Heart left ventricle (tissue), 16 donors: Measurements from ENCODE around the gene NFILZ. TPM values are rescaled to one million over a fixed set of nuclear protein-coding genes. Genes with fewer than 3 reads are reported as not detected.

Source experiments
- ATAC-seq, 4 donors: fragments of 200-7000 bp; cut with Tn5 transposase; one replicate each; pipeline ENCODE4 v1.9.1; 2020 to 2022; ENCODE audit warnings: moderate library complexity in 4 of 4, mild to moderate bottlenecking in 3 of 4, moderate number of reproducible peaks in 1 of 4
- DNase-seq, 5 donors: peaks; one replicate each; pipeline ENCODE4 v3.0.0-alpha.2; 2020
- H3K27ac ChIP-seq, 12 donors: fragments of 200-600 bp; sonication (generic) in 4 of 12; one replicate each; pipeline versions ENCODE4 v1.5.0 to v1.8.0; 2016 to 2022; ENCODE audit warnings: mild to moderate bottlenecking in 2 of 12
- H3K27me3 ChIP-seq, 9 donors: fragments of 200-600 bp; sonication (generic) in 2 of 9; one replicate each; pipeline versions ENCODE4 v1.5.1 to v1.8.0; 2016 to 2022; ENCODE audit warnings: mild to moderate bottlenecking in 3 of 9
- H3K36me3 ChIP-seq, 9 donors: fragments of 200-600 bp; sonication (generic) in 2 of 9; one replicate each; pipeline versions ENCODE4 v1.5.0 to v1.8.0; 2018 to 2022; ENCODE audit warnings: mild to moderate bottlenecking in 2 of 9
- H3K4me1 ChIP-seq, 12 donors: fragments of 200-600 bp; sonication (generic) in 4 of 12; one replicate each; pipeline versions ENCODE4 v1.5.0 to v1.8.0; 2016 to 2022; ENCODE audit warnings: mild to moderate bottlenecking in 3 of 12
- H3K4me3 ChIP-seq, 12 donors: fragments of 200-600 bp; sonication (generic) in 4 of 12; one replicate each; pipeline versions ENCODE4 v1.5.0 to v1.8.0; 2017 to 2022; ENCODE audit warnings: mild to moderate bottlenecking in 9 of 12, moderate library complexity in 4 of 12
- H3K9me3 ChIP-seq, 12 donors: fragments of 200-600 bp; sonication (generic) in 4 of 12; one replicate each; pipeline versions ENCODE4 v1.5.0 to v1.8.0; 2016 to 2022; ENCODE audit warnings: mild to moderate bottlenecking in 1 of 12
- POLR2A ChIP-seq, 2 donors: fragments of 450-650 bp; IDR thresholded peaks; one replicate each; pipeline ENCODE4 v1.6.1; 2017; ENCODE audit warnings: antibody characterized with exemption in 2 of 2, mild to moderate bottlenecking in 2 of 2, moderate library complexity in 2 of 2
- WGBS, 4 donors: extraction: QIAGEN DNeasy Blood & Tissue Kit in 2 of 4; methylation state at CpG; one replicate each; pipeline versions ENCODE4 v1.1.5 to v1.1.7; 2013 to 2018; 5-methylcytosine and 5-hydroxymethylcytosine counted together
- intact Hi-C, 10 donors: fragments of 100-400 bp; cut with DNase I; formaldehyde crosslinking; loops; one replicate each; pipeline versions ENCODE4 v1.11.1 to v1.14.2; 2022
- polyA plus RNA-seq, 2 donors: library from polyadenylated mRNA; stranded (reverse); fragments of 200-250 nt; gene quantifications; one replicate each; pipeline ENCODE4 v1.2.3, GENCODE V29; 2013
- total RNA-seq, 9 donors: library from RNA; depleted of rRNA in 2 of 9; stranded (reverse); fragments of >200 nt in 2 of 9; fragmentation: NEBNext Ultra II Directional in 3 of 9; extraction: Animal tissue kit (Norgen Biotek cat#: 25700) in 3 of 9; gene quantifications; one replicate each; pipeline versions ENCODE4 v1.1.0 to v1.2.4, GENCODE V29; 2016 to 2023
- TF ChIP-seq, protein P1 (sequence below), 12 donors: fragments of 200-600 bp; sonication (generic) in 4 of 12; IDR thresholded peaks; one replicate each; pipeline versions ENCODE4 v1.5.0 to v1.8.0; 2018 to 2022; ENCODE audit warnings: antibody characterized with exemption in 12 of 12, mild to moderate bottlenecking in 5 of 12
- donor health status: ischemic (EF 13 %, LVEDD 7.1; RV severe dilation, severe dysfunction).
- donor health status: healthy with polysubstance abuse.
- donor health status: DM: no; HTN: yes; CAD: no.
- donor health status: DM: no; HTN: no; CAD: no.
- donor health status: ischemic (EF 25% LVEDD 6.9; RV normal size, moderate dysfunction).
- donor health status: ischemic (EF 25% LVEDD 5.7; RV mildly dilated, moderate dysfunction).
- donor health status: healthy.
- donor health status: DM: yes; HTN: yes; CAD: no.
- donor health status: ischemic (EF 35%, LVEDD 5.7; RV mildly dilated, moderate dysfunction).
- donor health status: nonischemic (EF 11% LVEDD 7.7; RV severe dilation, severe dysfunction).
- donor health status: DM: yes; HTN: yes; CAD: no.
- donor health status: PGD.
- donor health status: ischemic (EF 29% LVEDD 5.4; RV normal size, mild dysfunction).
- donor health status: nonischemic (EF 23%, LVEDD 6.1; RV moderate dilation, normal function).

NFILZ gene
- total and polyA plus RNA-seq, 11 donors, result not detected

DNA sequence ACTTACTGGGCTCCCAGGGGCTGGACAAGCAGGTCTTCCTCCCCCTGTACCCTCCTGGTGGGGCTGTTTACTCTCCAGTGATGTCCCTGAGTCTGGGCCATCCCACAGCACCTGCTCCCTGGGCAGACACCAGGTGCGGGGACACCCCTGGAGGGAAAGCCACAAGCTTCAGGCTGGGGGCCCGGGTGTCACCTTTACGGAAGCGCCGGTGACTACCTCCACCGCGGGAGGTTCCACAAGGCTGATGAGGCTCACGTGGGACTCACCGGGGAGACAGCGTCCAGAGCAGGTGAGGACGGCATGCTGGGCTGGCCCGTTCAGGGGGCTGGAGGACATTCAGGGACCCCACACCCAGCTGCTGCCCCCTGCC, 24.9 kb downstream of the NFILZ start:
- DNase-seq, result no peak
- no peaks in the 10 kb centered on the region for H3K36me3 ChIP-seq
- ATAC-seq, result no peak
- TF ChIP-seq, protein P1, sequence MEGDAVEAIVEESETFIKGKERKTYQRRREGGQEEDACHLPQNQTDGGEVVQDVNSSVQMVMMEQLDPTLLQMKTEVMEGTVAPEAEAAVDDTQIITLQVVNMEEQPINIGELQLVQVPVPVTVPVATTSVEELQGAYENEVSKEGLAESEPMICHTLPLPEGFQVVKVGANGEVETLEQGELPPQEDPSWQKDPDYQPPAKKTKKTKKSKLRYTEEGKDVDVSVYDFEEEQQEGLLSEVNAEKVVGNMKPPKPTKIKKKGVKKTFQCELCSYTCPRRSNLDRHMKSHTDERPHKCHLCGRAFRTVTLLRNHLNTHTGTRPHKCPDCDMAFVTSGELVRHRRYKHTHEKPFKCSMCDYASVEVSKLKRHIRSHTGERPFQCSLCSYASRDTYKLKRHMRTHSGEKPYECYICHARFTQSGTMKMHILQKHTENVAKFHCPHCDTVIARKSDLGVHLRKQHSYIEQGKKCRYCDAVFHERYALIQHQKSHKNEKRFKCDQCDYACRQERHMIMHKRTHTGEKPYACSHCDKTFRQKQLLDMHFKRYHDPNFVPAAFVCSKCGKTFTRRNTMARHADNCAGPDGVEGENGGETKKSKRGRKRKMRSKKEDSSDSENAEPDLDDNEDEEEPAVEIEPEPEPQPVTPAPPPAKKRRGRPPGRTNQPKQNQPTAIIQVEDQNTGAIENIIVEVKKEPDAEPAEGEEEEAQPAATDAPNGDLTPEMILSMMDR (IDR thresholded peaks at IDR 0.05), result no peak
- no peak for TF ChIP-seq POLR2A (IDR thresholded peaks at IDR 0.05)
- WGBS, 4 donors, result 63 to 76% (median 70%) methylated on average over 11 to 12 of the region's 12 CpGs
- H3K9me3 ChIP-seq, result no peaks in the 10 kb centered on the region
- intact Hi-C loops, result loop anchor here in 9 of 10 donors (2.0 kb wide), 3 partner anchors 39 to 425 kb away; no protein-coding TSS in a partner anchor
- no peak overlapping the region for H3K4me3 ChIP-seq
- no peak overlapping the region for H3K27ac ChIP-seq
- peaks cover 0 to 40% (median 6%) of the 10 kb centered on the region in 9 donors for H3K27me3 ChIP-seq
- H3K4me1 ChIP-seq, result peaks cover 0 to 18% (median 0%) of the 10 kb centered on the region in 12 donors

DNA sequence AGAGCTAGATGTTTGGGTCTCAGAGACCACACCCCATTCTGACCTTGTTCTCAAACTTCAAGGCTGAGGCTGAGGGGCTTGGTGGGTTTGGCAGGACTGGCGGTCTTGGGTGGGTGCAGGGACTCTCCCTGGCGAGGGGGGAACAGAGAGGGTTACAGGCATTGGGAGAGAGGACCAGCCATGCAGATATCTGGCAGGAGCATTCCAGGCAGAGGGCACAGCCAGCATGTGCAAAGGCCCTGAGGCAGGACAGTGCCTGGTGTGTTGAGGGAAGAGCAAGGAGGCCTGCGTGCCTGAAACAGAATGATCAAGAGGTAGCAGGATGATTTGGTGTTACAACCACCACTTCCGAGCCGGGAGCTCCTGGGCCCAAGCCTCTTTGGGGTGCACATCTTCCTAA, 27.4 kb downstream of the NFILZ start:
- intact Hi-C loops, result no loop called here
- peaks cover 0 to 11% (median 0%) of the 10 kb centered on the region in 12 donors for H3K4me1 ChIP-seq
- H3K27me3 ChIP-seq, result peaks cover 0 to 54% (median 6%) of the 10 kb centered on the region in 9 donors
- DNase-seq (no peak), ATAC-seq (no peak)
- no peaks in the 10 kb centered on the region for H3K9me3 ChIP-seq
- H3K36me3 ChIP-seq, result no peaks in the 10 kb centered on the region
- H3K4me3 ChIP-seq, result no peak overlapping the region
- TF ChIP-seq, protein P1 (IDR thresholded peaks at IDR 0.05), result no peak
- no peak for TF ChIP-seq POLR2A (IDR thresholded peaks at IDR 0.05)
- no peak overlapping the region for H3K27ac ChIP-seq
- 75 to 79% (median 78%) methylated on average over 5 of the region's 5 CpGs for WGBS, 4 donors

DNA sequence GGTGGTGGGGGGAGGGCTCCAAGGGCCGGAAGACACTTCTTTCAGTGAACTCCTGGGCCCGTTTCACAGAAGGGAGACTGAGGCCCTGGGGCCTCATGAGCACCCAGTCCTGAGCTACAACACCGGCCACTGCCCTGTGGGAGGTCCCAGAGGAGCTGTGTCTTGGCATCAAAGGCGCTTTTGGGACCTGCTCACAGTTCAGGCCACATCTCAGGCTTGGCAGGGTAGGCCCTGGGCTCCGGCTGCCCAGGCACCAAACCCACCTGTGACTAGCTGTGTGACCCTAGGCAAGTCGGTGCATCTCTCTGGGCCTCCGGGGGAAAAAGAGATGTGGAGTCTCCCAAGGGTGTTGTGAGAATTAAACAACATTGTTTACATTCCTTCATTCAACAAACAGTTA, 29.5 kb downstream of the NFILZ start:
- Histone ChIP-seq H3K9me3 (no peaks in the 10 kb centered on the region), H3K27ac (no peak overlapping the region), H3K4me1 (peaks cover 0 to 16% (median 0%) of the 10 kb centered on the region in 12 donors), H3K36me3 (no peaks in the 10 kb centered on the region), H3K27me3 (peaks cover 0 to 53% (median 6%) of the 10 kb centered on the region in 9 donors), H3K4me3 (no peak overlapping the region)
- ATAC-seq, result no peak
- WGBS, 4 donors, result 68 to 74% (median 70%) methylated on average over 7 of the region's 7 CpGs
- DNase-seq, result no peak
- intact Hi-C loops, result no loop called here
- TF ChIP-seq, protein P1 (IDR thresholded peaks at IDR 0.05), result no peak
- no peak for TF ChIP-seq POLR2A (IDR thresholded peaks at IDR 0.05)

DNA sequence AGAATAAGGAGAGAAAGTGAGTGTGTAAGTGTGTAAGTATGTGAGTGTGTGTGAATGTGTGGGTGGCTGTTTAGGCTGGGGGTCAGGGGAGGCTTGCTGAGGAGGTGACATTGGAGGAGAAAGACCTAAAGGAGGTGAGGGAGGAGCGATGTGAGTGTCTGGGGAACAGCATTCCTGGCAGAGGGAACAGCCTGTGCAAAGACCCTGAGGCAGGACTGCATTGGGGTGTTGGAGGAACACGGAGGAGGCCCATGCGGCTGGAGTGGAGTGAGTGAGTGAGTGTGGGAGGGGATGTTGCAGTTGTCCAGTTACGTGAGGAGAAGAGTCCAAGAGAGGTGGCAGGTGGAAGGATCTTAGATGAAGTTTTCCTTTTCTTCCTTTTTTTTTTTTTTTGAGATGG, 31.8 kb downstream of the NFILZ start:
- no peak overlapping the region for H3K4me3 ChIP-seq
- peaks cover 0 to 14% (median 0%) of the 10 kb centered on the region in 12 donors for H3K4me1 ChIP-seq
- ATAC-seq (no peak), DNase-seq (no peak)
- peaks cover 0 to 41% (median 6%) of the 10 kb centered on the region in 9 donors for H3K27me3 ChIP-seq
- no peaks in the 10 kb centered on the region for H3K9me3 ChIP-seq
- WGBS, 4 donors, result 66 to 87% (median 82%) methylated on average over 4 of the region's 4 CpGs
- H3K36me3 ChIP-seq, result no peaks in the 10 kb centered on the region
- no peak overlapping the region for H3K27ac ChIP-seq
- intact Hi-C loops, result no loop called here
- TF ChIP-seq, protein P1 (IDR thresholded peaks at IDR 0.05), result no peak
- TF ChIP-seq POLR2A (IDR thresholded peaks at IDR 0.05), result no peak
